OCI-LY1 (cell line): Measurements from ENCODE around the gene PPP6R1.

Experiments used
- H2AFZ ChIP-seq: fragments of 200-600 bp; sonication (generic), shearing (Covaris generic); 2 replicates; pipeline ENCODE4 v1.6.0; 2014; ENCODE audit warnings: antibody characterized with exemption, mild to moderate bottlenecking, low read length
- H3F3A ChIP-seq: fragments of 200-600 bp; sonication (generic), shearing (Covaris generic); 2 replicates; pipeline ENCODE4 v1.6.0; 2014; ENCODE audit warnings: mild to moderate bottlenecking, antibody characterized with exemption, low read length, moderate library complexity; ENCODE audit not compliant: insufficient read depth
- H3K27ac ChIP-seq: fragments of 200-600 bp; sonication (generic); 2 replicates; pipeline ENCODE4 v1.5.1; 2014; ENCODE audit warnings: low read length, mixed run types, mild to moderate bottlenecking, low read depth; ENCODE audit not compliant: poor library complexity, severe bottlenecking
- H3K27me3 ChIP-seq: fragments of 200-600 bp; sonication (generic); 2 replicates; pipeline ENCODE4 v1.6.0; 2014; ENCODE audit warnings: antibody characterized with exemption, mild to moderate bottlenecking, low read length, moderate library complexity; ENCODE audit not compliant: insufficient read depth
- H3K36me3 ChIP-seq: fragments of 200-600 bp; sonication (generic); 2 replicates; pipeline ENCODE4 v1.6.1; 2014; ENCODE audit warnings: mild to moderate bottlenecking, antibody characterized with exemption, low read length, moderate library complexity, mixed read lengths; ENCODE audit not compliant: insufficient read depth
- H3K4me1 ChIP-seq: fragments of 200-600 bp; sonication (generic); 2 replicates; pipeline ENCODE4 v1.5.1; 2014; ENCODE audit warnings: mild to moderate bottlenecking, low read length, moderate library complexity; ENCODE audit not compliant: insufficient read depth, severe bottlenecking
- H3K4me2 ChIP-seq: fragments of 200-600 bp; sonication (generic), shearing (Covaris generic); 2 replicates; pipeline ENCODE4 v1.6.1; 2014; ENCODE audit warnings: low read length
- H3K4me3 ChIP-seq: fragments of 200-600 bp; sonication (generic); 2 replicates; pipeline ENCODE4 v1.5.1; 2014; ENCODE audit warnings: low read length, low read depth, mild to moderate bottlenecking, mixed read lengths; ENCODE audit not compliant: poor library complexity, severe bottlenecking
- H3K79me2 ChIP-seq: fragments of 200-600 bp; shearing (Covaris generic); 2 replicates; pipeline ENCODE4 v1.6.1; 2016; ENCODE audit warnings: mixed run types, low read length, mixed read lengths; ENCODE audit not compliant: insufficient read depth
- H3K9ac ChIP-seq: fragments of 200-600 bp; sonication (generic), shearing (Covaris generic); 2 replicates; pipeline ENCODE4 v1.6.1; 2014; ENCODE audit warnings: mild to moderate bottlenecking, low read length, mixed read lengths
- H3K9me2 ChIP-seq: fragments of 200-600 bp; sonication (generic), shearing (Covaris generic); 2 replicates; pipeline ENCODE4 v1.6.1; 2014; ENCODE audit warnings: low read depth, mild to moderate bottlenecking, low read length, mixed read lengths
- H3K9me3 ChIP-seq: fragments of 200-600 bp; shearing (Covaris generic); 2 replicates; pipeline ENCODE4 v1.6.1; 2014; ENCODE audit warnings: low read length, mixed read lengths
- H4K20me1 ChIP-seq: fragments of 200-600 bp; sonication (generic), shearing (Covaris generic); 2 replicates; pipeline ENCODE4 v1.6.0; 2016; ENCODE audit warnings: mild to moderate bottlenecking, low read length; ENCODE audit not compliant: insufficient read depth
- EZH2 ChIP-seq: fragments of 200-600 bp; sonication (generic), shearing (Covaris generic); IDR thresholded peaks from 2 replicates; pipeline ENCODE4 v1.8.0; 2017; ENCODE audit warnings: borderline replicate concordance, mixed run types, mild to moderate bottlenecking, antibody characterized with exemption, low read length, moderate library complexity, mixed read lengths
- TF ChIP-seq, protein P1 (sequence below): fragments of 200-600 bp; sonication (generic), shearing (Covaris generic); IDR thresholded peaks from 2 replicates; pipeline ENCODE4 v1.5.1; 2017; ENCODE audit warnings: mild to moderate bottlenecking, antibody characterized with exemption, low read length, moderate library complexity, mixed read lengths

PPP6R1 gene

GRCh38 chr19:55265723-55266386, 7.0 kb upstream of the PPP6R1 start:
- TF ChIP-seq EZH2 = no peak
- TF ChIP-seq, protein P1, sequence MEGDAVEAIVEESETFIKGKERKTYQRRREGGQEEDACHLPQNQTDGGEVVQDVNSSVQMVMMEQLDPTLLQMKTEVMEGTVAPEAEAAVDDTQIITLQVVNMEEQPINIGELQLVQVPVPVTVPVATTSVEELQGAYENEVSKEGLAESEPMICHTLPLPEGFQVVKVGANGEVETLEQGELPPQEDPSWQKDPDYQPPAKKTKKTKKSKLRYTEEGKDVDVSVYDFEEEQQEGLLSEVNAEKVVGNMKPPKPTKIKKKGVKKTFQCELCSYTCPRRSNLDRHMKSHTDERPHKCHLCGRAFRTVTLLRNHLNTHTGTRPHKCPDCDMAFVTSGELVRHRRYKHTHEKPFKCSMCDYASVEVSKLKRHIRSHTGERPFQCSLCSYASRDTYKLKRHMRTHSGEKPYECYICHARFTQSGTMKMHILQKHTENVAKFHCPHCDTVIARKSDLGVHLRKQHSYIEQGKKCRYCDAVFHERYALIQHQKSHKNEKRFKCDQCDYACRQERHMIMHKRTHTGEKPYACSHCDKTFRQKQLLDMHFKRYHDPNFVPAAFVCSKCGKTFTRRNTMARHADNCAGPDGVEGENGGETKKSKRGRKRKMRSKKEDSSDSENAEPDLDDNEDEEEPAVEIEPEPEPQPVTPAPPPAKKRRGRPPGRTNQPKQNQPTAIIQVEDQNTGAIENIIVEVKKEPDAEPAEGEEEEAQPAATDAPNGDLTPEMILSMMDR = no peak
- H3K4me2 ChIP-seq = no peak overlapping the region
- no peaks in the 10 kb centered on the region for H3K9me2 ChIP-seq
- peaks cover 24% of the 10 kb centered on the region for H3K4me1 ChIP-seq
- H3F3A ChIP-seq = no peaks in the 10 kb centered on the region; the same call in 1 of the 2 replicates
- no peak overlapping the region for H2AFZ ChIP-seq
- no peaks in the 10 kb centered on the region for H4K20me1 ChIP-seq
- H3K27ac ChIP-seq = no peak overlapping the region
- no peaks in the 10 kb centered on the region for H3K79me2 ChIP-seq
- H3K9me3 ChIP-seq = no peaks in the 10 kb centered on the region
- no peak overlapping the region for H3K9ac ChIP-seq
- peaks cover 39% of the 10 kb centered on the region for H3K36me3 ChIP-seq
- no peaks in the 10 kb centered on the region for H3K27me3 ChIP-seq
- H3K4me3 ChIP-seq = no peak overlapping the region

- H3K79me2 ChIP-seq = no peaks in the 10 kb centered on the region
- H3K27me3 ChIP-seq = no peaks in the 10 kb centered on the region
- H3F3A ChIP-seq = no peaks in the 10 kb centered on the region; the same call in 1 of the 2 replicates
- no peak overlapping the region for H3K27ac ChIP-seq
- TF ChIP-seq, protein P1 = no peak
- TF ChIP-seq EZH2 = no peak
- H3K36me3 ChIP-seq = peaks cover 32% of the 10 kb centered on the region
- H3K9me2 ChIP-seq = no peaks in the 10 kb centered on the region
- H3K4me1 ChIP-seq = peaks cover 30% of the 10 kb centered on the region
- no peak overlapping the region for H3K9ac ChIP-seq
- no peak overlapping the region for H3K4me3 ChIP-seq
- H3K9me3 ChIP-seq = no peaks in the 10 kb centered on the region
- no peak overlapping the region for H2AFZ ChIP-seq
- H4K20me1 ChIP-seq = no peaks in the 10 kb centered on the region
- H3K4me2 ChIP-seq = no peak overlapping the region
Measured at GRCh38 chr19:55265173-55265572, 6.4 kb upstream of the PPP6R1 start.

GRCh38 chr19:55264531-55264930, 5.7 kb upstream of the PPP6R1 start:
- H3K4me2 ChIP-seq = no peak overlapping the region
- H3K9me3 ChIP-seq = no peaks in the 10 kb centered on the region
- H3K36me3 ChIP-seq = peaks cover 29% of the 10 kb centered on the region
- TF ChIP-seq, protein P1 = no peak
- TF ChIP-seq EZH2 = no peak
- H3K4me3 ChIP-seq = no peak overlapping the region
- peak overlapping the region; percentile 84 for H3K27ac ChIP-seq
- H3K27me3 ChIP-seq = no peaks in the 10 kb centered on the region
- no peaks in the 10 kb centered on the region for H3K9me2 ChIP-seq
- H3K79me2 ChIP-seq = no peaks in the 10 kb centered on the region
- peaks cover 36% of the 10 kb centered on the region for H3K4me1 ChIP-seq
- H3K9ac ChIP-seq = no peak overlapping the region
- H2AFZ ChIP-seq = no peak overlapping the region
- H3F3A ChIP-seq = no peaks in the 10 kb centered on the region; the same call in 1 of the 2 replicates
- no peaks in the 10 kb centered on the region for H4K20me1 ChIP-seq
